HUDEP-2 (cell line): ENCODE data around the gene TSPYL1.
"Not testable (repeated sequence)": the region's sequence is repeated elsewhere in the genome, so short reads cannot be mapped to it uniquely, and the experiment has no call there.

Experiments
- DNase-seq, 76 experiments: peaks; one replicate each; lab custom pipeline; 2025; ENCODE audit not compliant: unreplicated experiment in 76 of 76; lab: John Stamatoyannopoulos, UW

TSPYL1 gene

GRCh38 chr6:116279232-116280160 is at the start of gene TSPYL1:
Gene TSPYL1 (minus strand): TSS chr6:116279930. CDS start chr6:116279830, 100 bp downstream.
- DNase-seq, result peak in 75 of 76 experiments; percentile 60 to 98 (median 94)

- no peak for DNase-seq
These were observed 49.4 kb upstream of the TSPYL1 start for GRCh38 chr6:116329156-116329555.

GRCh38 chr6:116328528-116328903 is 48.8 kb upstream of the TSPYL1 start:
- no peak for DNase-seq

- DNase-seq, result no peak
These were observed 48.2 kb upstream of the TSPYL1 start for GRCh38 chr6:116327803-116328527.

GRCh38 chr6:116326996-116327395 is 47.3 kb upstream of the TSPYL1 start:
- no peak for DNase-seq

GRCh38 chr6:116326181-116326671 is 46.5 kb upstream of the TSPYL1 start:
- no peak for DNase-seq

- DNase-seq, result not testable (repeated sequence)
These were observed 46.0 kb upstream of the TSPYL1 start for GRCh38 chr6:116325634-116326132.

- DNase-seq, result no peak
These were observed 44.1 kb upstream of the TSPYL1 start for GRCh38 chr6:116323863-116324262.

- not testable (repeated sequence) for DNase-seq
These were observed 42.2 kb upstream of the TSPYL1 start for GRCh38 chr6:116321933-116322332.

GRCh38 chr6:116316772-116317467 is 37.2 kb upstream of the TSPYL1 start:
- peak in 4 of 76 experiments; percentile 1 to 15 (median 10) for DNase-seq

GRCh38 chr6:116314878-116315277 is 35.1 kb upstream of the TSPYL1 start:
- DNase-seq, result no peak

GRCh38 chr6:116314218-116314617 is 34.5 kb upstream of the TSPYL1 start:
- no peak for DNase-seq

GRCh38 chr6:116313101-116313776 is 33.5 kb upstream of the TSPYL1 start:
- DNase-seq, result no peak

GRCh38 chr6:116309657-116310056 is 29.9 kb upstream of the TSPYL1 start:
- DNase-seq, result no peak

- DNase-seq, result no peak
These were observed 29.3 kb upstream of the TSPYL1 start for GRCh38 chr6:116309001-116309400.

GRCh38 chr6:116307633-116308032 is 27.9 kb upstream of the TSPYL1 start:
- DNase-seq, result no peak

- no peak for DNase-seq
These were observed 27.3 kb upstream of the TSPYL1 start for GRCh38 chr6:116307001-116307400.

- DNase-seq, result no peak
These were observed 24.9 kb upstream of the TSPYL1 start for GRCh38 chr6:116304538-116305097.

- no peak for DNase-seq
These were observed 21.4 kb upstream of the TSPYL1 start for GRCh38 chr6:116301104-116301503.

- no peak for DNase-seq
These were observed 20.8 kb upstream of the TSPYL1 start for GRCh38 chr6:116300566-116300965.
